AG10803 (cell line): Measurements from ENCODE around the gene UGT2A3.
"Not testable (repeated sequence)": the region's sequence is repeated elsewhere in the genome, so short reads cannot be mapped to it uniquely, and the experiment has no call there.

Source experiments
- DNase-seq: peaks from one replicate; pipeline ENCODE4 v3.0.0; 2010; ENCODE audit warnings: low read depth
- H3K4me3 ChIP-seq: 2 replicates; pipeline ENCODE4 v1.5.1; 2011; ENCODE audit warnings: mild to moderate bottlenecking, low read length, control low read depth
- CTCF ChIP-seq: conservative IDR thresholded peaks from 2 replicates; pipeline ENCODE4 v1.5.1; 2011; ENCODE audit warnings: mild to moderate bottlenecking, low read length, control low read depth, inconsistent platforms

UGT2A3 gene

GRCh38 chr4:68962868-68963267 is 11.3 kb upstream of the UGT2A3 start:
- no peak overlapping the region for H3K4me3 ChIP-seq
- no peak for DNase-seq
- no peak for TF ChIP-seq CTCF

- no peak for DNase-seq
- H3K4me3 ChIP-seq = no peak overlapping the region
- TF ChIP-seq CTCF = no peak
Observed at GRCh38 chr4:68960294-68961163, 8.9 kb upstream of the UGT2A3 start.

- not testable (repeated sequence) for H3K4me3 ChIP-seq, DNase-seq
Observed at GRCh38 chr4:68959085-68959484, 7.5 kb upstream of the UGT2A3 start.

GRCh38 chr4:68954126-68954525 is 2.5 kb upstream of the UGT2A3 start:
- TF ChIP-seq CTCF = no peak
- DNase-seq = no peak

GRCh38 chr4:68953056-68953596 is 1.5 kb upstream of the UGT2A3 start:
- TF ChIP-seq CTCF = no peak
- DNase-seq = no peak
- H3K4me3 ChIP-seq = no peak overlapping the region

More at GRCh38 chr4:68954126-68954525, 2.5 kb upstream of the UGT2A3 start:
- no peak overlapping the region for H3K4me3 ChIP-seq

GRCh38 chr4:68951806-68952585 is 392 bp upstream of the UGT2A3 start:
- no peak for TF ChIP-seq CTCF
- H3K4me3 ChIP-seq = no peak overlapping the region
- DNase-seq = no peak

- no peak for TF ChIP-seq CTCF
- H3K4me3 ChIP-seq = no peak overlapping the region
- no peak for DNase-seq
Observed at GRCh38 chr4:68950033-68950432, 1.6 kb downstream of the UGT2A3 start.
